DOHH2 (cell line): Measurements from ENCODE around the gene HSF2BP.

Source experiments
- H3F3A ChIP-seq: fragments of 200-600 bp; sonication (generic), shearing (Covaris generic); 2 replicates; pipeline ENCODE4 v1.6.0; 2016; ENCODE audit warnings: antibody characterized with exemption, mild to moderate bottlenecking; ENCODE audit not compliant: control insufficient read depth, insufficient read depth
- H3K27ac ChIP-seq: fragments of 200-600 bp; sonication (generic); 2 replicates; pipeline ENCODE4 v1.5.1; 2014; ENCODE audit warnings: low read depth, mild to moderate bottlenecking, low read length, moderate library complexity
- H3K27me3 ChIP-seq: fragments of 200-600 bp; sonication (generic); 2 replicates; pipeline ENCODE4 v1.6.1; 2014; ENCODE audit warnings: mild to moderate bottlenecking, low read length, mixed read lengths; ENCODE audit not compliant: control insufficient read depth
- H3K36me3 ChIP-seq: fragments of 200-600 bp; sonication (generic); 2 replicates; pipeline ENCODE4 v1.6.1; 2014; ENCODE audit warnings: mild to moderate bottlenecking, low read length, moderate library complexity, mixed read lengths; ENCODE audit not compliant: control insufficient read depth
- H3K4me1 ChIP-seq: fragments of 200-600 bp; sonication (generic); 2 replicates; pipeline ENCODE4 v1.6.1; 2014; ENCODE audit warnings: mild to moderate bottlenecking, low read length, mixed read lengths; ENCODE audit not compliant: control insufficient read depth
- H3K4me2 ChIP-seq: fragments of 200-600 bp; sonication (generic); 2 replicates; pipeline ENCODE4 v1.6.0; 2014; ENCODE audit warnings: mild to moderate bottlenecking, low read length, moderate library complexity
- H3K4me3 ChIP-seq: fragments of 200-600 bp; sonication (generic); 2 replicates; pipeline ENCODE4 v1.5.1; 2014; ENCODE audit warnings: mild to moderate bottlenecking, low read length, mixed read lengths
- H3K79me2 ChIP-seq: fragments of 200-600 bp; sonication (generic); 2 replicates; pipeline ENCODE4 v1.6.1; 2014; ENCODE audit warnings: mild to moderate bottlenecking, low read length, mixed read lengths; ENCODE audit not compliant: control insufficient read depth
- H3K9me2 ChIP-seq: fragments of 200-600 bp; sonication (generic); replicated peaks from 2 replicates; pipeline ENCODE4 v1.6.1; 2014; ENCODE audit warnings: mild to moderate bottlenecking, low read length, mixed read lengths; ENCODE audit not compliant: control insufficient read depth
- H3K9me3 ChIP-seq: fragments of 200-600 bp; sonication (generic); 2 replicates; pipeline ENCODE4 v1.6.1; 2014; ENCODE audit warnings: antibody characterized with exemption, low read length, mixed read lengths; ENCODE audit not compliant: control insufficient read depth, insufficient read depth
- H4K20me1 ChIP-seq: fragments of 200-600 bp; sonication (generic); 2 replicates; pipeline ENCODE4 v1.6.0; 2014; ENCODE audit warnings: low read depth, mild to moderate bottlenecking, antibody characterized with exemption, low read length, moderate library complexity; ENCODE audit not compliant: control insufficient read depth, insufficient read depth
- EZH2phosphoT487 ChIP-seq: fragments of 200-600 bp; sonication (generic); IDR thresholded peaks from 2 replicates; pipeline ENCODE4 v1.6.1; 2017; ENCODE audit warnings: borderline replicate concordance, mild to moderate bottlenecking, antibody characterized with exemption, low read length, moderate library complexity, mixed read lengths
- TF ChIP-seq, protein P1 (sequence below): fragments of 200-600 bp; sonication (generic); IDR thresholded peaks from one replicate; pipeline ENCODE4 v1.5.1; 2014; ENCODE audit warnings: antibody characterized with exemption, mild to moderate bottlenecking, low read depth, low read length; ENCODE audit not compliant: poor library complexity, severe bottlenecking

HSF2BP gene

DNA sequence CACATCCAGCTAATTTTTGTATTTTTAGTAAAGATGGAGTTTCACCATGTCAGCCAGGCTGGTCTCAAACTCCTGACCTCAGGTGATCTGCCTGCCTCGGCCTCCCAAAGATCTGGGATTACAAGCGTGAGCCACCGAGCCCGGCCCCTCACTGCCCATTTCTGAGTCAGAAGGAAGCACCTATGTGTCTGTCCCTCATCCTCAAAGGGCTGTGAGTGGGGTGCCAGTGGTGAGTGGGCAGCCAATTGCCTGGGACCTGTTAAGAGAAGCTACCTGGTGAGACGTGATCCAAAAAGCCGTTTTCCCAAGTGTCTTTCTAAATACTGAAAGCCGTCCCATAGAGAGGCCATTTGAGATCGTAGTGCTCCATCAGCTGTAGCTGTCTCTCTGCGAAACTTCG is 32.5 kb upstream of the HSF2BP start:
- Histone ChIP-seq H3K9me2 (no peaks in the 10 kb centered on the region), H3K27ac (no peak overlapping the region), H3K9me3 (no peaks in the 10 kb centered on the region), H3K79me2 (no peaks in the 10 kb centered on the region), H4K20me1 (no peaks in the 10 kb centered on the region), H3F3A (0 out of 2 replicates have a peak, but pooled peaks cover 1% of the 10 kb centered on the region), H3K36me3 (peaks cover 94% of the 10 kb centered on the region), H3K4me2 (no peak overlapping the region), H3K27me3 (no peaks in the 10 kb centered on the region), H3K4me1 (no peaks in the 10 kb centered on the region), H3K4me3 (no peak overlapping the region)
- TF ChIP-seq EZH2phosphoT487 = no peak
- TF ChIP-seq, protein P1, sequence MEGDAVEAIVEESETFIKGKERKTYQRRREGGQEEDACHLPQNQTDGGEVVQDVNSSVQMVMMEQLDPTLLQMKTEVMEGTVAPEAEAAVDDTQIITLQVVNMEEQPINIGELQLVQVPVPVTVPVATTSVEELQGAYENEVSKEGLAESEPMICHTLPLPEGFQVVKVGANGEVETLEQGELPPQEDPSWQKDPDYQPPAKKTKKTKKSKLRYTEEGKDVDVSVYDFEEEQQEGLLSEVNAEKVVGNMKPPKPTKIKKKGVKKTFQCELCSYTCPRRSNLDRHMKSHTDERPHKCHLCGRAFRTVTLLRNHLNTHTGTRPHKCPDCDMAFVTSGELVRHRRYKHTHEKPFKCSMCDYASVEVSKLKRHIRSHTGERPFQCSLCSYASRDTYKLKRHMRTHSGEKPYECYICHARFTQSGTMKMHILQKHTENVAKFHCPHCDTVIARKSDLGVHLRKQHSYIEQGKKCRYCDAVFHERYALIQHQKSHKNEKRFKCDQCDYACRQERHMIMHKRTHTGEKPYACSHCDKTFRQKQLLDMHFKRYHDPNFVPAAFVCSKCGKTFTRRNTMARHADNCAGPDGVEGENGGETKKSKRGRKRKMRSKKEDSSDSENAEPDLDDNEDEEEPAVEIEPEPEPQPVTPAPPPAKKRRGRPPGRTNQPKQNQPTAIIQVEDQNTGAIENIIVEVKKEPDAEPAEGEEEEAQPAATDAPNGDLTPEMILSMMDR = no peak

DNA sequence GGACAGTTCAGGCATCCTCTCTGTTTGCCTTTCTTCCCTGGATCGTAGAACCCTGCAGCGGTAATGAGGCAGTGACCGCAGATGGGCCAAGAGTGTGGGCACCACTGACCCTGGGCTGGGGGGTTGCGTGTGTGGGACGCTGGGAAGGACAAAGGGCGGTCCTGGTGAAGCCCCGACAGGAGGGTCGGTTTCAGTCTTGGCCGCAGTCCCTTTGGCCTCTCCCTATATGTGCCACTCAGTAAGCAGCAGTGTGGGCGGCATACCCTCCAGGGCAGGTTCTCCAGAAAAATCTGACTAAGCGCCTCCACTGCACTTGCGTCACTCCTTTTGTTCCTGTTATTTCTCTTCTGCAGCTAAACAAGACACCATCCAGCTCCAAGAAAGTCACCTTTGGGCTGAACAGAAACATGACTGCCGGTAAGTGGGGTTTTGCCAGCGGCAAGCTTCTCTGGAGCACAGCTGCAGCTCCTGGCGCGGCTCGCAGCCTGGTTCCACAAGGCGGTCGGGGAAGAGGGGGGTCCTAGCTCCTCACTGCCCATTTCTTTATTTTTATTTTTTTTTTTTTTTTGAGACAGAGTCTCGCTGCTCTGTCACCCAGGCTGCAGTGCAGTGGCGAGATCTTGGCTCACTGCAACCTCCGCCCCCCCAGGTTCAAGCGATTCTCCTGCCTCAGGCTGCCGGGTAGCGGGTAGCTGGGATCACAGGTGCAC is 32.0 kb upstream of the HSF2BP start:
- H3K4me3 ChIP-seq = no peak overlapping the region
- no peaks in the 10 kb centered on the region for H4K20me1 ChIP-seq
- H3K4me2 ChIP-seq = no peak overlapping the region
- no peaks in the 10 kb centered on the region for H3F3A ChIP-seq
- TF ChIP-seq, protein P1 = no peak
- no peak for TF ChIP-seq EZH2phosphoT487
- H3K9me2 ChIP-seq = no peaks in the 10 kb centered on the region
- no peaks in the 10 kb centered on the region for H3K27me3 ChIP-seq
- H3K36me3 ChIP-seq = peaks cover 100% of the 10 kb centered on the region
- H3K9me3 ChIP-seq = no peaks in the 10 kb centered on the region
- no peaks in the 10 kb centered on the region for H3K4me1 ChIP-seq
- no peak overlapping the region for H3K27ac ChIP-seq
- H3K79me2 ChIP-seq = no peaks in the 10 kb centered on the region

DNA sequence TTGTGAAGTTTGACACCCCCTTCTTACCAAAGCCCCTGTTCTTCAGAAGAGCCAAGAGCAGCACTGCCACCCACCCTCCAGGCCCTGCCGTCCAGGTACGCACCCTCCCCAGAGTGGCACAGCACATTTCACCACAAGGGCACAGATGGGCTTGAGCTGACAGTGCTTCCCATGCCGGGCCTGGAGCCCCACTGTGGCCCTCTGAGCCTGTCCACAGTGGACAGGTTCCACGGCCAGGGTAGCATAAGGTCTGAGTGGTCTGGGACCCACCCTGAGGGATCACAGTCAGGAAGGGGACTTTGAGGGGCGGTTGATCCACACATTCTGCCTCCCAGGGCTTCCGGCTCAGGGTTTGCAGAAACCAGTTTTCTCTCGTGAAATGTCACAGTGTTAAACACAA is 31.1 kb upstream of the HSF2BP start:
- no peaks in the 10 kb centered on the region for H3K79me2 ChIP-seq
- no peaks in the 10 kb centered on the region for H3K4me1 ChIP-seq
- no peaks in the 10 kb centered on the region for H3K27me3 ChIP-seq
- H3K4me2 ChIP-seq = no peak overlapping the region
- H3K4me3 ChIP-seq = no peak overlapping the region
- H3K27ac ChIP-seq = no peak overlapping the region
- H4K20me1 ChIP-seq = no peaks in the 10 kb centered on the region
- H3K9me3 ChIP-seq = no peaks in the 10 kb centered on the region
- peaks cover 99% of the 10 kb centered on the region for H3K36me3 ChIP-seq
- H3F3A ChIP-seq = no peaks in the 10 kb centered on the region
- TF ChIP-seq, protein P1 = no peak
- TF ChIP-seq EZH2phosphoT487 = no peak
- no peaks in the 10 kb centered on the region for H3K9me2 ChIP-seq
